GM18909 (cell line): ENCODE measurements around the gene NEK6.

ENCODE experiments used
- ATAC-seq: cut with Tn5 transposase; IDR thresholded peaks from one replicate; pipeline ENCODE4 v1.9.1; 2021; ENCODE audit warnings: mild to moderate bottlenecking; ENCODE audit not compliant: unreplicated experiment, poor library complexity

The NEK6 gene

DNA sequence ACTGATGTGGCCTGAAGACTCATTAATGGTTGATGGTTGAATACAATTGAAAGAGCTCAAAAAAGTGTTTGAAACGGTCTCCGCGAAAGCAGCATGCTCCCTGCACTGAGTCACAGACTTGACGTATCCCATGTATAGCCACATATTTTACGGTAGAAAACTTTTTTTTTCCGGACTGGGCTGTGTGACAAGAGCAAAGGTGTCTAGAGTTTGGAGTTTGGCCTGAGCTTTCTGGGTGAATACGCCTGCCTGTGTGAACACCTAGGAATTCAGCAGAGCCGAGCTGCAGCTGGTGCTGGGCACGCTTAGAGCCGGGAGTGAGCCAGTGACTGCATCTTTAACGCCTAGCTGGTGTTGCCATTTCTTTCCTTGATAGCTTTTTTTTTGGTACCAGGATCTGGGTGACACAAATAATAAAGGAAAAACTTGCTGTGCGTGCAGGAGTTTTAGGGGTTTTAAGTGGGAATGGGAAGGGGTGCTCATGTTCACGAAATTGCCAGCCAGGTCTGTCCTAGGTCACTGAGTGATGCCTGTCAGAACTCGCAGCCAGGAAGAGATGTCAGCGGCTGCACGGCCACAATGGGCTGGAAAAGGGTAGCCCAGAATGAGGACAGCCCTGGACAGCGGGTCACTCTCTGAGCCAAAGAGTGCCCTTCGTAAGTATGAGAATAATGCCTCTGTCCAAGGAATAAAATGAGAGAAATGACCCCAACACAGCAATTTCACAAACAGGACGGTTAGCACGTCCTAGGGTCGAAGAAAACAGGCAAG, 105.8 kb downstream of the NEK6 start:
- ATAC-seq, result no peak

- ATAC-seq, result no peak
Measured at GRCh38 chr9:124364141-124364540, 106.4 kb downstream of the NEK6 start.

DNA sequence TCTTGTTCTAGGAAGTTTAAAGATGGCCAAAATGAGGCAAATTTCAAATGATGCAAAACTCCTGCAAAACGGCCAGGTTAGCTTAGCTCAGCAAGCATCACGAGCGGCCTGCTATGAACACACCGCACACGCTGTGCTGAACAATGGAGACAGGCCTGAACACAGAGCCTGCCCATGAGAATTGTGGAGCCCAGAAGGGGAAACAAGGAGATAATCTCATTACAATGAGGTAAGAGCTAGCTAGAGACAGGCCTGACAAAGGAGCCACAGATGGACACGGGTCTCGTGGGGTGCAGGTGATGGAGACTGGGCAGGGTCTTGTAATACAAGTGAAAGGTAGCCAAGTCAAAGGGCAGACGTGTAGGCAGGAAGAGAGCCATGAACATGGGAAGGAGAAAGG, 107.3 kb downstream of the NEK6 start:
- ATAC-seq, result no peak

DNA sequence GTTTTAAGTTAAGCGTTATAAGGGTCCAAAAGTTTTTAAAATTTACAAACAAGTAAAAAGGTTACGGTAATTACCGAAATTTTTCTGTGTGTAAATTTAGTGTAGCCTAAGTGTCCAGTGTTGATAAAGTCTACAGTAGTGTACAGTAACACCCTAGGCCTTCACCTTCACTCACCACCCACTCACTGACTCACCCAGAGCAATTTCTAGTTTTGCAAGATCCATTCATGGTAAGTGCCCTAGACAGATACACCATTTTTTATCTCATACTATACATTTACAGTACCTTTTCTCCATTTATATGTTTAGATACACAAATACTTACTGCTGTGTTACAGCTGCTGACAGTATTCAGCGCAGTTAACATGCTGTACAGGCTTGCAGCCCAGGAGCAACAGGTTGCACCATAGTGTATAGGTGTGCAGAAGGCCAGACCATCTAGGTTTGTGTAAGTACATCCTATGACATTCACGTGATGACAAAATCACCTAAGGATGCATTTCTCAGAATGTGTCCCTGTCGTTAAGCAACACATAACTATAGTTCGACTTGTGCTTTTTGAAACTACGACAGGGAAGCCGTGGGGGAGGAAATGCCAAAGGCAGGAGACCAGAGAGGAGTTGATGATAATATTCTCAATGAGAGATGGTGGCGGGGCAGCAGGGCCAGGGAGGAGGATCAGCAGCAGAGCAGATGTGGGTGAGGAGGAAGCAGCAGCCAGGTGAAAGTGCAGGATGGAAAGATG, 108.9 kb downstream of the NEK6 start:
- no peak for ATAC-seq

- no peak for ATAC-seq
Measured at GRCh38 chr9:124368692-124369091, 110.9 kb downstream of the NEK6 start.

GRCh38 chr9:124369231-124369797, 111.6 kb downstream of the NEK6 start:
- no peak for ATAC-seq

GRCh38 chr9:124370896-124371582, 113.3 kb downstream of the NEK6 start:
- no peak for ATAC-seq

DNA sequence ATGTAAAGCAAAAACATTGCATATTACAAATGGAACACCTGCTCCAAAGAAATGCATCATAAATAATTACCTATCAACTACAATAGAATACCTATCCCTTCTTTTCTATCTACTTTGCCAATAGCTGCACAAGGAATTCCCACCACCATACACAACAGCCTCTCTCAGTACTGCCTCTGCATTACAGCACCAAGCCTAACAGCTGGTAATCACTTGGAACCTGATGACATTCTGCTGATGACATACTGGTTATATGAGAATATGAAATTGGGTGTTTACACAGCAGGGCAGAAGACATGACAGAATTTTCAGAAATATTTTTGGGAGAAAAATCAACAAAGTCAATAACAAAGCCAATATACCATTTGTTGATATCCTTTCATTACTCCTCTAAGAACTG, 114.3 kb downstream of the NEK6 start:
- no peak for ATAC-seq

GRCh38 chr9:124373386-124373785, 115.6 kb downstream of the NEK6 start:
- no peak for ATAC-seq

DNA sequence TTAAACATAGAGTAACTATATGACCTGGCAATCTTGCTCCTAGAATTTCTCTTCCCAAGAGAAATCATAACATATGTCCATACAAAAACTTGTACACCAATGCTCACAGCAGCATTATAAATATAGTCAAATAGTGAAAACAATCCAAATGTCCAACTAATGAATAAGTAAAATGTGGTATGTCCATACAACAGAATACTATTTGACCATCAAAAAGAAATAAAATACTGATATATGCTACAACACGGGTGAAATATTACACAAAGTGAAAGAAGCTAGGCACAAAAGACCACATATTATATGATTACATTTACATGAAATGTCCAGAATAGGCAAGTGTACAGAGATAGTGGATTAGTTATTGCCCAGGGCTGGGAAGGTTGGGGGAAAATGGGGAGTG, 116.1 kb downstream of the NEK6 start:
- ATAC-seq, result no peak

- no peak for ATAC-seq
Measured at GRCh38 chr9:124375726-124376125, 118.0 kb downstream of the NEK6 start.

GRCh38 chr9:124376329-124376728, 118.6 kb downstream of the NEK6 start:
- ATAC-seq, result no peak

GRCh38 chr9:124377551-124378406, 120.0 kb downstream of the NEK6 start:
- ATAC-seq, result no peak

- no peak for ATAC-seq
Measured at GRCh38 chr9:124381170-124381945, 123.6 kb downstream of the NEK6 start.

DNA sequence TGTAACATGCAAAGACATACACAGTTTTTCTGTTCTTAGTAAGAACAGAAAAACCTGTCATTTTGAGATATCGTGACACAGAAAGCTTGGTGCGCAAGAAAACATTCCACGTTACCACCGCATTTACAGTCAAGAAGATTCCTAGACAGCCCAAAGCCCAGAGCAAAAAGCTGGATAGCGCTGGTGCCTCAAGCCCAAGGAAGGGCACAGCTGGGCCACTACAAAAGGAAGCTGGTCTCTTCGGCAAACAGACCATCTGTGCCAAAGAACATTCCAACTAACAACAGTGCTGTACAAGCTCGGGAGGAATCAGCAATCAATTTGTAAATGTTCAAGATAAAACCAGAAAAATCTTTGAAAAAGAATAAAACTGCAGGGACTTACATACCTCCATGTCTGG, 126.5 kb downstream of the NEK6 start:
- no peak for ATAC-seq

DNA sequence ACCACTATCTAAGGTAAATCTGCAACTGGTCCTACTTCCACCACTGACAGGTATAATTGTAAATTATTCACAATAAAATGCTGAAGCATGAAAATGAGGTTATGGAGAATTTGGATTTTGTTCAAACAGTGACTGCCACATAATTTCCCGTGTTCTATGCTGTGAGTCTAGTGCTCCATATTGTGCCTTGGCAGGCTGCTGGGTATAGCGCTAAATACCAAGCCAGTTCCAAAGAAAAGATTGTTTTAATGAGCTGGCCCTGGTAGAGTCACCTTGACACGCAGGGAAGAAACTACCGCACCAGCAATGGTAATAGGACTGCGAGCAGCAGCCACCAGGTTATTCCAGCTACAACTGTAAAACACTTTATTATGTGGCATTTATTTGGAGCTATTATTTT, 127.1 kb downstream of the NEK6 start:
- ATAC-seq, result no peak

DNA sequence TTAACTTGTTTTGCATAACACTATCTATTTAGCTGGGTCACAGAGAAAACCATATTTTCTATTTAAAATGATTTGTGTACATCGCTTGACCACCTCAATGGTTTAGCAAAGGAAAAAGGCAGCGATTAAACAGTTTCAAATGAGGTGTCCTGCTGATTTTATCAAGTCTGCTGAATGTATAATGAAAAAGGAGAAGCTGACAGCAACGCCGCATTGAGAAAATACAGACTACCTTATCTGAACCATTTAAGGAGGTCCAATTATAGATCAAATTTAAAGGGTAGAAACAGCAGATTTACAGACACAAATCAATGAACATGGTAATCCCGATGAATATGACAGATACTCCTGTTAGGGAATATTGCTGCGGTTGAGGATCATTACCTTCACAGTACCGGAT, 127.9 kb downstream of the NEK6 start:
- ATAC-seq, result no peak

DNA sequence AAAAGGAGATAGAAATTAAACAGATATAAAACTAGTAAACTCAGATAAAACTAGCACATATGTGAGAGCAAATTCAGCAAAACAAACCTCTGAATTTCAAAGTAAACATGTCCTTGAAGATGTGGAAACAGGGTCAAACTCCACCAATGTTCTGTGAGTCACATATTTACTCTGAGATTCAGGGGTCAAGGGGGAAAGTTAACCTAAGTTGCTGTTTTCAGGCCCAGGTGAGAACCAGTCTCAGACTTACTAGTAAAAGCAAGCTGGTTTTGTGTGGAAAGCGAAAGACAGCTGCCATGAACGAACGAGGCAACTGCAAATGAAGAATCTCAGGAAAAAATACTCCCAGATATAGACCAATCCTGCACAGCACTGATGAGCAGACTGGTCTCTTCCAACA, 128.5 kb downstream of the NEK6 start:
- no peak for ATAC-seq

DNA sequence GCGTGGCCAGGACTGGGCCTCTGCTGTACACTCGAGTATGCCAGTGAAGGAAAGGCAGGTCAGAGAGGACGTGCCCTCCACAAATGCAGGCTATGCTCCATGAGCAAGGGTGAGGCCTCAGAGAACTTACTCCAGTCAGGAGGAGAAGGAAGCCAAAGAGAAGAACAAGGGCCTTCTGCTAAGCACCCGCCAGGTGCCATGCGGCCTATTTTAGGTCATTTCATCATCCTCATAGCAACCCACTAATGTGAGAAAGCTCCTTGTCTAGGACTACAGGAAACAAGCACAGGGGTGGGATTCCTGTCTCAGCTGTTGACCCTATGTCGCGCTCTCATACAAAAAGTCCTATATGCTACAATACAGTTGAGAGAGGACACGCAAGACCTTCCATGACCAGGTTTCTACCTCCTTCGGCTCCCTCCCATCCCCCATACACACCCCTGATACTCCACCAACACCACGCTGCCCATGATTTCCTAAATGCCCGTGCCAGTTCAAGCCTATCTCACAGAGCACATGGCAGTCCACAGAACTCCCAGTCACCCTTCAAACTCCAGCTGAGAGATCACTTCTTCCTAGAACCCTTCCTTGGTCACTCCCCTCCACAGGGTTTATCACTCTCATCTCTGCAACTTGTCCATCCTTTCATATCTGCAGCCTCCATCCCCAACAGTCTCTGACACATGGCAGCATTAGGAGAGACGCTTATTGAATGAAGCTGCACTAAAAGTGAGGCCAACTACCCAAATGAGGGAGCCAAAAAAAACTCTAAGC, 130.7 kb downstream of the NEK6 start:
- ATAC-seq, result no peak
